NB4 (cell line): ENCODE data around the gene CDK10.

Source experiments
- DNase-seq: peaks from one replicate; pipeline ENCODE4 v3.0.0; 2010; ENCODE audit warnings: low read depth
- H3K4me3 ChIP-seq: one replicate; pipeline ENCODE4 v1.5.1; 2011; ENCODE audit warnings: mild to moderate bottlenecking, low read depth, low read length, moderate library complexity
- MYC ChIP-seq: IDR thresholded peaks from 2 replicates; pipeline ENCODE4 v1.6.1; 2011; ENCODE audit warnings: low read depth, low read length
- POLR2A ChIP-seq: IDR thresholded peaks from 2 replicates; pipeline ENCODE4 v1.6.1; 2011; ENCODE audit warnings: mild to moderate bottlenecking; ENCODE audit not compliant: insufficient read length; ENCODE audit errors: extremely low read depth
- TF ChIP-seq, protein P1 (sequence below): IDR thresholded peaks from one replicate; pipeline ENCODE4 v1.5.1; 2012; ENCODE audit warnings: low read depth, low read length
- TF ChIP-seq, protein P2 (sequence below): IDR thresholded peaks from 2 replicates; pipeline ENCODE4 v1.6.1; 2011; ENCODE audit warnings: low read depth, low read length

The CDK10 gene

DNA sequence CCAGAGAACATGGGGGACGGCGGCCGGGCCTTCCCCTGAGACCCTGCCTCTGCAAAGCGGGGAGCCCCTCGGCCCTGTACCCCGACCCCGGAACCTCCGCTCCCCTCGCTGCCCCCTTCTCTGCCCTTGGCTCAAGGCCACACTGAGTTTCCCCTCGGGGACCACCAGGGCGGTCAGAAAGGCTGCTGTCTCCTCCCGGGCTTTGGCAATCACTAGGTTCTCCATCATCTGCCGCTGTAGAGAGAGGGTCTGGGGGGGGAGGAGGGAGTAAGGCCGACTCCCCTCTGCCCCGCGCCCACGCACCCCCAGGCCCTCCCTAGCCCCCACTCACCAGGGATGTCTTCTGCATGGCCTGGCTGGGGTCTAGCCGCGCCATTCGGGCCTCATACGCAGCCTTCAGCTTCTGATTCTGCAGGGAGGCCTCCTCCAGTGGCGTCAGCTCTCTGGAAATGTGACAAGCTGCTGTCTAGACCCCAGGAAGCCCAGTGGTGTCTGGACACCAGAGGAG, 25.8 kb downstream of the CDK10 start:
- peak overlapping the region; percentile 73 for H3K4me3 ChIP-seq

DNA sequence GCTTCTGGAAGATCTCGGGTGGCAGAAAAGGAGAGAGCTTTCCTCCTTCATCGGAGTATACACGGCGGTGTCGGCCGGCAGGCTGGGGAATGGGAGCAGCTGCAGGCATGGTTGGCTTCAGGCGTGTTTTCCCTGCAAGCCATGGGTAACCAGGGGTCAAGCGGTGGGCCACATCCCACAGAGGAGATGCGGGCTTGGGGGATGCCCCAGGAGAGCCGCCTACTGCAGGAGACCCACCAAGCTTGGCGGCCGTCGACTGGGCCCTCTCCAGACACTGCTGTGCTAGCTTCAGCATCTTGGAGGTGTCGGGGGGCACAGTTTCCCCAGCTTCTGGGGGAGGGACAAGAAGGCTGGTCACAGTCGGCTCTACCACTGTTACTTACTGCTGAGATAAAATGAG, 30.0 kb downstream of the CDK10 start:
- no peak overlapping the region for H3K4me3 ChIP-seq
- DNase-seq, result no peak
- TF ChIP-seq MYC, result no peak
- no peak for TF ChIP-seq POLR2A
- TF ChIP-seq, protein P1, sequence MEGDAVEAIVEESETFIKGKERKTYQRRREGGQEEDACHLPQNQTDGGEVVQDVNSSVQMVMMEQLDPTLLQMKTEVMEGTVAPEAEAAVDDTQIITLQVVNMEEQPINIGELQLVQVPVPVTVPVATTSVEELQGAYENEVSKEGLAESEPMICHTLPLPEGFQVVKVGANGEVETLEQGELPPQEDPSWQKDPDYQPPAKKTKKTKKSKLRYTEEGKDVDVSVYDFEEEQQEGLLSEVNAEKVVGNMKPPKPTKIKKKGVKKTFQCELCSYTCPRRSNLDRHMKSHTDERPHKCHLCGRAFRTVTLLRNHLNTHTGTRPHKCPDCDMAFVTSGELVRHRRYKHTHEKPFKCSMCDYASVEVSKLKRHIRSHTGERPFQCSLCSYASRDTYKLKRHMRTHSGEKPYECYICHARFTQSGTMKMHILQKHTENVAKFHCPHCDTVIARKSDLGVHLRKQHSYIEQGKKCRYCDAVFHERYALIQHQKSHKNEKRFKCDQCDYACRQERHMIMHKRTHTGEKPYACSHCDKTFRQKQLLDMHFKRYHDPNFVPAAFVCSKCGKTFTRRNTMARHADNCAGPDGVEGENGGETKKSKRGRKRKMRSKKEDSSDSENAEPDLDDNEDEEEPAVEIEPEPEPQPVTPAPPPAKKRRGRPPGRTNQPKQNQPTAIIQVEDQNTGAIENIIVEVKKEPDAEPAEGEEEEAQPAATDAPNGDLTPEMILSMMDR, result no peak

More for the DNA sequence above, 25.8 kb downstream of the CDK10 start:
- TF ChIP-seq, protein P1, result no peak
- TF ChIP-seq, protein P2, sequence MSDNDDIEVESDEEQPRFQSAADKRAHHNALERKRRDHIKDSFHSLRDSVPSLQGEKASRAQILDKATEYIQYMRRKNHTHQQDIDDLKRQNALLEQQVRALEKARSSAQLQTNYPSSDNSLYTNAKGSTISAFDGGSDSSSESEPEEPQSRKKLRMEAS, result no peak
- no peak for TF ChIP-seq POLR2A
- TF ChIP-seq MYC, result no peak
- peak; percentile 47 for DNase-seq

DNA sequence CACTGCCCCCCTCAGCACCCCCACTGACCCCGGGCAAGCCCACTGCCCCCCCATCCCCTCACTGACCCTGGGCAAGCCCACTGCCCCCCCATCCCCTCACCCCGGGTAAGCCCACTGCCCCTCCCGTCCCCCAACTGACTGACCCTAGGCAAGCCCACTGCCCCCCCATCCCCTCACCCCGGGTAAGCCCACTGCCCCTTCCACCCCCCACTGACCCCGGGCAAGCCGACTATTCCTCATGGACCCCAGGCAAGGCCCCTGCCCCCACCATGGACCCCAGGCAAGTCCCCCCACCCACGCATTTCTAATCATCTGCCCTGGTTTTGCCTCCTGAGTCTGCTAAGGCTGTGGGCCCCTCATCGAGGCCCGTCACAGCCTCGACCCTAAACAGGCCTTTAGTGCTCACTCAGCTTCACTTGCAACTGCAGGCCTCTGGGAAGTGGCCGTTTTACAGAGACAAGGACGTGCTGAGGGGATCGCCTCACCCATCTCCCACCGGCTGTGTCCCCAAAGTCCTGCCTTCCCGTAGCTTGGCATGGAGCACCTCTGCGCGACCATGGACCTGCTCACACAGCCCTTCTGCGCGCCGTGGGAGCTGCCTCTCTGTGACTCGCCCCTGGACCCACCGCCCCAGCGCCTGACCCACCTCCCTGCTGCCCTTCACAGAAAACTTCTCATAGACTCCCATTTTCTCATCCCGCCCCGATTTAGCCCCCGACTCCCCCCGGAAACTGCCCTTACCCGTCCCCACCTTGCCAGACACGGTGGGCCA, 30.6 kb downstream of the CDK10 start:
- no peak for DNase-seq
- H3K4me3 ChIP-seq, result no peak overlapping the region
- no peak for TF ChIP-seq POLR2A
- no peak for TF ChIP-seq MYC
- TF ChIP-seq, protein P1, result no peak
- TF ChIP-seq, protein P2, result no peak

DNA sequence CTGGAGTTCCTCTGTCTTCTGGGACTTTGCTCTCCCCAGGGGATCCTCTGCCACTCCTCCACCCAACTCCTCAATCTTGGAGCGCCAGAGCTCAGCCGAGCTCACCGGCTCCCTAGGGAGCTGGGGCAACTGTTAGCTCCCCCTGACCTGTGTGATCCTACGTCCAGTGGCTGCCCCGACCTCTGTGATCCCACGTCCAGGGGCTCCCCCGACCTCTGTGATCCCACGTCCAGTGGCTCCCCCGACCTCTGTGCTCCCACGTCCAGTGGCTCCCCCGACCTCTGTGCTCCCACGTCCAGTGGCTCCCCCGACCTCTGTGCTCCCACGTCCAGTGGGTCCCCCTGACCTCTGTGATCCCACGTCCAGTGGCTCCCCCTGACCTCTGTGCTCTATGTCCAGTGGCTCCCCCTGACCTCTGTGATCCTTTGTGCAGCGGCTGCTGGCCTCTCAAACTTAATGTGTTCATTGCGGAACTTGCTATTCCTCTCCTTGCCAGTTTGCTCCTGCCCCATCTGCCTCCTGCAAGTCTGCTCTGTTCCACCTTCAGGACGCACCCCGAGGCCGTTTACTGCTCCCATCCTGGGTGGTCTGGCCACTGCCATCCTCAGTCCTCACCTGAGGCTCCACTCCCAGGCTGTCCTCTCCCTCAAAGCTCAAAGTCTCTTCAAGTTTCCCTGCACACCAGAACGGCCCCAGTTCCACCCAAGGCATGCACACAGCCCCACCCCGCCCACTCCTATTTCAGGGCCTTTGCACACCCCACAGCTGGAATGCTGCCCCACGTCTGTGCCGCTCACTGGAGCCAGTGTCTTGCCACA, 31.4 kb downstream of the CDK10 start:
- no peak for DNase-seq
- TF ChIP-seq, protein P2, result no peak
- TF ChIP-seq, protein P1, result no peak
- no peak for TF ChIP-seq MYC
- TF ChIP-seq POLR2A, result no peak
- H3K4me3 ChIP-seq, result no peak overlapping the region

DNA sequence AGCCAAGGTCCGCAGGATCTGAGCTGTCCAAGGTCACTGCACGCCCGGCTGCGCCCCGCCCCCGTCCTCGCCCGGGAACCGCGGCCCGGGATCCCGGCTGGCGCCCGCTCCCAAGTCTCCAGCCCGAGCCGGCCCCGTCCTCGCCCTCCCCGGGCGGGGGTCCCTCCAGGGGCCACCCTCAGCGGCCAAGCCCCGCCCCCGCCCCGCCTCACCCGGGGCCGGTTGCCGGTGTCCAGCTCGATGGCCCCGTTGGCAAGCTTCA, 34.0 kb downstream of the CDK10 start:
- no peak for DNase-seq
- TF ChIP-seq POLR2A, result no peak
- TF ChIP-seq MYC, result no peak
- TF ChIP-seq, protein P1, result no peak
- H3K4me3 ChIP-seq, result peak overlapping the region; percentile 68
